ENCODE results near the gene ADAMTS20.

- TF ChIP-seq, protein P1, sequence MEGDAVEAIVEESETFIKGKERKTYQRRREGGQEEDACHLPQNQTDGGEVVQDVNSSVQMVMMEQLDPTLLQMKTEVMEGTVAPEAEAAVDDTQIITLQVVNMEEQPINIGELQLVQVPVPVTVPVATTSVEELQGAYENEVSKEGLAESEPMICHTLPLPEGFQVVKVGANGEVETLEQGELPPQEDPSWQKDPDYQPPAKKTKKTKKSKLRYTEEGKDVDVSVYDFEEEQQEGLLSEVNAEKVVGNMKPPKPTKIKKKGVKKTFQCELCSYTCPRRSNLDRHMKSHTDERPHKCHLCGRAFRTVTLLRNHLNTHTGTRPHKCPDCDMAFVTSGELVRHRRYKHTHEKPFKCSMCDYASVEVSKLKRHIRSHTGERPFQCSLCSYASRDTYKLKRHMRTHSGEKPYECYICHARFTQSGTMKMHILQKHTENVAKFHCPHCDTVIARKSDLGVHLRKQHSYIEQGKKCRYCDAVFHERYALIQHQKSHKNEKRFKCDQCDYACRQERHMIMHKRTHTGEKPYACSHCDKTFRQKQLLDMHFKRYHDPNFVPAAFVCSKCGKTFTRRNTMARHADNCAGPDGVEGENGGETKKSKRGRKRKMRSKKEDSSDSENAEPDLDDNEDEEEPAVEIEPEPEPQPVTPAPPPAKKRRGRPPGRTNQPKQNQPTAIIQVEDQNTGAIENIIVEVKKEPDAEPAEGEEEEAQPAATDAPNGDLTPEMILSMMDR (IDR thresholded peaks at IDR 0.05) = no peak
- no peak for TF ChIP-seq POLR2A (IDR thresholded peaks at IDR 0.05)
Measured at GRCh38 chr12:43550831-43551271, 1.2 kb downstream of the ADAMTS20 start.
